GM23338 (cell line): ENCODE measurements around the gene NCOR2. TPM values are rescaled to one million over a fixed set of nuclear protein-coding genes. Genes with fewer than 3 reads are reported as not detected.

ENCODE experiments used
- ATAC-seq: fragments of 200-7000 bp; cut with Tn5 transposase; 3 replicates; pipeline ENCODE4 v1.9.1; 2020
- DNase-seq: peaks from one replicate; pipeline ENCODE4 v3.0.0-alpha.2; 2015; ENCODE audit warnings: low spot score
- H2AFZ ChIP-seq: fragments of 200-600 bp; sonication (generic); 2 replicates; pipeline ENCODE4 v1.8.0; 2016; ENCODE audit warnings: antibody characterized with exemption, mild to moderate bottlenecking, moderate library complexity
- H3F3A ChIP-seq: fragments of 200-600 bp; sonication (generic); replicated peaks from 2 replicates; pipeline ENCODE4 v1.8.0; 2017; ENCODE audit warnings: antibody characterized with exemption, mixed run types, low read depth
- H3K27ac ChIP-seq: fragments of 200-600 bp; sonication (generic); 2 replicates; pipeline ENCODE4 v1.6.1; 2016; ENCODE audit warnings: low read depth
- H3K27me3 ChIP-seq: fragments of 200-600 bp; sonication (generic); 2 replicates; pipeline ENCODE4 v1.8.0; 2016; ENCODE audit warnings: mild to moderate bottlenecking, mixed run types, moderate library complexity; ENCODE audit not compliant: insufficient read depth
- H3K36me3 ChIP-seq: fragments of 200-600 bp; sonication (generic); 2 replicates; pipeline ENCODE4 v1.8.0; 2016; ENCODE audit warnings: mild to moderate bottlenecking; ENCODE audit not compliant: insufficient read depth
- H3K4me1 ChIP-seq: fragments of 200-600 bp; sonication (generic); 2 replicates; pipeline ENCODE4 v1.8.0; 2016; ENCODE audit warnings: mild to moderate bottlenecking, moderate library complexity; ENCODE audit not compliant: insufficient read depth
- H3K4me2 ChIP-seq: fragments of 200-600 bp; sonication (generic); 2 replicates; pipeline ENCODE4 v1.7.1; 2017; ENCODE audit warnings: mixed run types
- H3K4me3 ChIP-seq: fragments of 200-600 bp; sonication (generic); 2 replicates; pipeline ENCODE4 v1.6.1; 2016; ENCODE audit warnings: mixed run types
- H3K79me2 ChIP-seq: fragments of 200-600 bp; sonication (generic); replicated peaks from 2 replicates; pipeline ENCODE4 v1.8.0; 2017; ENCODE audit warnings: mild to moderate bottlenecking; ENCODE audit not compliant: insufficient read depth
- H3K9me2 ChIP-seq: fragments of 200-600 bp; sonication (generic); 2 replicates; pipeline ENCODE4 v1.8.0; 2017; ENCODE audit not compliant: insufficient read depth
- H4K20me1 ChIP-seq: fragments of 200-600 bp; sonication (generic); replicated peaks from 2 replicates; pipeline ENCODE4 v1.8.0; 2017; ENCODE audit warnings: mild to moderate bottlenecking; ENCODE audit not compliant: insufficient read depth
- H3K27ac Mint-ChIP-seq: 2 replicates; pipeline ENCODE4 v1.8.0; 2020; ENCODE audit warnings: inconsistent platforms, mild to moderate bottlenecking, moderate library complexity, mixed read lengths
- H3K27me3 Mint-ChIP-seq: 3 replicates; pipeline ENCODE4 v1.8.0; 2022; ENCODE audit warnings: low read depth, mild to moderate bottlenecking, moderate library complexity, mixed read lengths, inconsistent platforms; ENCODE audit not compliant: insufficient read depth, poor library complexity
- H3K36me3 Mint-ChIP-seq: 3 replicates; pipeline ENCODE4 v1.8.0; 2021; ENCODE audit warnings: low read depth, mild to moderate bottlenecking, inconsistent platforms, moderate library complexity, mixed read lengths
- H3K4me1 Mint-ChIP-seq: 3 replicates; pipeline ENCODE4 v1.8.0; 2020; ENCODE audit warnings: mild to moderate bottlenecking, inconsistent platforms, mixed read lengths
- H3K4me3 Mint-ChIP-seq: 3 replicates; pipeline ENCODE4 v1.8.0; 2021; ENCODE audit warnings: moderate library complexity, mild to moderate bottlenecking, inconsistent platforms, mixed read lengths
- H3K9me3 Mint-ChIP-seq: 3 replicates; pipeline ENCODE4 v1.8.0; 2020; ENCODE audit warnings: moderate library complexity, mild to moderate bottlenecking, inconsistent platforms, mixed read lengths
- CREB1 ChIP-seq: fragments of 250-450 bp; sonication (Bioruptor Pico); IDR thresholded peaks from 2 replicates; pipeline ENCODE4 v1.5.0; 2020; ENCODE audit warnings: low read depth, mild to moderate bottlenecking, moderate library complexity
- EZH2 ChIP-seq: fragments of 200-600 bp; sonication (generic); IDR thresholded peaks from one replicate; pipeline ENCODE4 v1.8.0; 2017; ENCODE audit warnings: antibody characterized with exemption, mild to moderate bottlenecking, low read depth; ENCODE audit not compliant: unreplicated experiment
- EZH2phosphoT487 ChIP-seq: fragments of 200-600 bp; sonication (generic); IDR thresholded peaks from one replicate; pipeline ENCODE4 v1.8.1; 2018; ENCODE audit warnings: antibody characterized with exemption; ENCODE audit not compliant: unreplicated experiment
- JUNB ChIP-seq: IDR thresholded peaks from one replicate; pipeline ENCODE4 v1.6.1; 2016; ENCODE audit warnings: antibody characterized with exemption; ENCODE audit not compliant: unreplicated experiment
- NANOG ChIP-seq: IDR thresholded peaks from 2 replicates; pipeline ENCODE4 v1.6.1; 2016; ENCODE audit warnings: antibody characterized with exemption, borderline replicate concordance
- POLR2AphosphoS5 ChIP-seq: IDR thresholded peaks from 2 replicates; pipeline ENCODE4 v1.6.1; 2016; ENCODE audit warnings: antibody characterized with exemption, low read depth
- STAT1 ChIP-seq: IDR thresholded peaks from one replicate; pipeline ENCODE4 v1.6.1; 2016; ENCODE audit warnings: antibody characterized with exemption; ENCODE audit not compliant: unreplicated experiment
- ZNF114 ChIP-seq: fragments of 250-450 bp; sonication (Bioruptor Pico); IDR thresholded peaks from 2 replicates; pipeline ENCODE4 v1.5.0; 2020; ENCODE audit warnings: mild to moderate bottlenecking, moderate library complexity
- ZNF331 ChIP-seq: fragments of 250-450 bp; sonication (Bioruptor Pico); IDR thresholded peaks from 2 replicates; pipeline ENCODE4 v1.5.0; 2020; ENCODE audit warnings: low read depth, mild to moderate bottlenecking, moderate library complexity
- polyA plus RNA-seq: library from polyadenylated mRNA; unstranded; fragments of >200 nt; fragmentation: Nextera tagmentation; extraction: Ambion mirVana; gene quantifications from 2 replicates; pipeline ENCODE4 v1.2.1, GENCODE V29; 2016
- total RNA-seq: library from RNA; depleted of rRNA; stranded (reverse); fragments of >200 nt; shearing (Covaris generic); gene quantifications from 2 replicates; pipeline ENCODE4 v1.2.3, GENCODE V29; 2014
- TF ChIP-seq, protein P1 (sequence below): IDR thresholded peaks from 2 replicates; pipeline ENCODE4 v1.6.1; 2016; ENCODE audit warnings: antibody characterized with exemption
- TF ChIP-seq, protein P2 (sequence below): IDR thresholded peaks from one replicate; pipeline ENCODE4 v1.6.1; 2018; ENCODE audit warnings: antibody characterized with exemption; ENCODE audit not compliant: unreplicated experiment
- TF ChIP-seq, protein P3 (sequence below): fragments of 250-450 bp; sonication (Bioruptor Pico); IDR thresholded peaks from 2 replicates; pipeline ENCODE4 v1.5.0; 2020; ENCODE audit warnings: mild to moderate bottlenecking, moderate library complexity
- TF ChIP-seq, protein P4 (sequence below), 2 experiments: fragments of 200-600 bp in 1 of 2; sonication (generic) in 1 of 2; conservative IDR thresholded peaks; 2 replicates each; pipeline versions ENCODE4 v1.5.1 to v1.6.1; 2016 to 2017; ENCODE audit warnings: antibody characterized with exemption in 2 of 2, low read depth in 2 of 2, mild to moderate bottlenecking in 2 of 2, moderate library complexity in 1 of 2

The NCOR2 gene
- total and polyA plus RNA-seq, 2 experiments from 2014 or later, result 69.6 to 190 TPM

DNA sequence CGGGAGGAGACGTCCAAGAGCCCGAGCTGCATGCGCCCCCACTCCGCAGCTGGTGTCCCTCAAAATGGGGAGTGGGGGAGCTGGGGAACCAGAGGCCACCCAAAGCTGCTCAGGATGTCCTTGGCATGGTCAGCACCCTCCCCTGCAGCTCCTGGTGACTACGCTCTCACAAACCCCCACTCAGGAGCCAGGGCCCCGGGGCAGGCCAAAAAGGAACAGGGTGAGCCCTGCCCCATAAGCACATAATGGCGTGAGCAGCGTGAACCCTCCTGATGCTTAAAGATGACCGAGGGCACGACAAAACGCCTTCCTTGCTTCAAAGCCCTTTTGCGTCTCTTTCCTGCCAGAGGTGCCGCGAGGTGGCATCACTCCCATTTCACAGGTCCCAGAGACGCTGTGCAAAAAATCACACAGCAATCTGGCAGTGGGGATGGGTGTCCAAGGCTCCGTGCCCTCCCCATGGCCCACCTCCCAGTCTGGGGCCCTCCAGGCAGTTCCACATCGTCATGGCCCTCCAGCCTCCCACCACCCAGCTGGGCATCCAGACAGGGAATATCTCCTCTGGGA is 13.5 kb downstream of the NCOR2 start:
- DNase-seq (no peak), ATAC-seq (no peak)
- H3K4me1 Mint-ChIP-seq, result peaks cover 63% of the 10 kb centered on the region
- H3K4me2 ChIP-seq, result no peak overlapping the region
- peaks cover 100% of the 10 kb centered on the region for H3K79me2 ChIP-seq
- H3K36me3 Mint-ChIP-seq, result peaks cover 8% of the 10 kb centered on the region; the same call in 1 of the 3 replicates
- H3K27me3 Mint-ChIP-seq, result peaks cover 21% of the 10 kb centered on the region
- peak overlapping the region; percentile 59 for H3K27ac Mint-ChIP-seq
- H3K4me3 ChIP-seq, result no peak overlapping the region
- no peak overlapping the region for H3K27ac ChIP-seq
- H3K4me1 ChIP-seq, result peaks cover 43% of the 10 kb centered on the region
- no peaks in the 10 kb centered on the region for H3K27me3 ChIP-seq
- no peaks in the 10 kb centered on the region for H3K9me2 ChIP-seq
- no peak for TF ChIP-seq STAT1
- TF ChIP-seq EZH2, result no peak
- no peak for TF ChIP-seq ZNF331
- no peak for TF ChIP-seq POLR2AphosphoS5
- TF ChIP-seq, protein P1, sequence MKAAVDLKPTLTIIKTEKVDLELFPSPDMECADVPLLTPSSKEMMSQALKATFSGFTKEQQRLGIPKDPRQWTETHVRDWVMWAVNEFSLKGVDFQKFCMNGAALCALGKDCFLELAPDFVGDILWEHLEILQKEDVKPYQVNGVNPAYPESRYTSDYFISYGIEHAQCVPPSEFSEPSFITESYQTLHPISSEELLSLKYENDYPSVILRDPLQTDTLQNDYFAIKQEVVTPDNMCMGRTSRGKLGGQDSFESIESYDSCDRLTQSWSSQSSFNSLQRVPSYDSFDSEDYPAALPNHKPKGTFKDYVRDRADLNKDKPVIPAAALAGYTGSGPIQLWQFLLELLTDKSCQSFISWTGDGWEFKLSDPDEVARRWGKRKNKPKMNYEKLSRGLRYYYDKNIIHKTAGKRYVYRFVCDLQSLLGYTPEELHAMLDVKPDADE, result no peak
- TF ChIP-seq, protein P2, sequence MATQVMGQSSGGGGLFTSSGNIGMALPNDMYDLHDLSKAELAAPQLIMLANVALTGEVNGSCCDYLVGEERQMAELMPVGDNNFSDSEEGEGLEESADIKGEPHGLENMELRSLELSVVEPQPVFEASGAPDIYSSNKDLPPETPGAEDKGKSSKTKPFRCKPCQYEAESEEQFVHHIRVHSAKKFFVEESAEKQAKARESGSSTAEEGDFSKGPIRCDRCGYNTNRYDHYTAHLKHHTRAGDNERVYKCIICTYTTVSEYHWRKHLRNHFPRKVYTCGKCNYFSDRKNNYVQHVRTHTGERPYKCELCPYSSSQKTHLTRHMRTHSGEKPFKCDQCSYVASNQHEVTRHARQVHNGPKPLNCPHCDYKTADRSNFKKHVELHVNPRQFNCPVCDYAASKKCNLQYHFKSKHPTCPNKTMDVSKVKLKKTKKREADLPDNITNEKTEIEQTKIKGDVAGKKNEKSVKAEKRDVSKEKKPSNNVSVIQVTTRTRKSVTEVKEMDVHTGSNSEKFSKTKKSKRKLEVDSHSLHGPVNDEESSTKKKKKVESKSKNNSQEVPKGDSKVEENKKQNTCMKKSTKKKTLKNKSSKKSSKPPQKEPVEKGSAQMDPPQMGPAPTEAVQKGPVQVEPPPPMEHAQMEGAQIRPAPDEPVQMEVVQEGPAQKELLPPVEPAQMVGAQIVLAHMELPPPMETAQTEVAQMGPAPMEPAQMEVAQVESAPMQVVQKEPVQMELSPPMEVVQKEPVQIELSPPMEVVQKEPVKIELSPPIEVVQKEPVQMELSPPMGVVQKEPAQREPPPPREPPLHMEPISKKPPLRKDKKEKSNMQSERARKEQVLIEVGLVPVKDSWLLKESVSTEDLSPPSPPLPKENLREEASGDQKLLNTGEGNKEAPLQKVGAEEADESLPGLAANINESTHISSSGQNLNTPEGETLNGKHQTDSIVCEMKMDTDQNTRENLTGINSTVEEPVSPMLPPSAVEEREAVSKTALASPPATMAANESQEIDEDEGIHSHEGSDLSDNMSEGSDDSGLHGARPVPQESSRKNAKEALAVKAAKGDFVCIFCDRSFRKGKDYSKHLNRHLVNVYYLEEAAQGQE, result no peak
- TF ChIP-seq, protein P3, sequence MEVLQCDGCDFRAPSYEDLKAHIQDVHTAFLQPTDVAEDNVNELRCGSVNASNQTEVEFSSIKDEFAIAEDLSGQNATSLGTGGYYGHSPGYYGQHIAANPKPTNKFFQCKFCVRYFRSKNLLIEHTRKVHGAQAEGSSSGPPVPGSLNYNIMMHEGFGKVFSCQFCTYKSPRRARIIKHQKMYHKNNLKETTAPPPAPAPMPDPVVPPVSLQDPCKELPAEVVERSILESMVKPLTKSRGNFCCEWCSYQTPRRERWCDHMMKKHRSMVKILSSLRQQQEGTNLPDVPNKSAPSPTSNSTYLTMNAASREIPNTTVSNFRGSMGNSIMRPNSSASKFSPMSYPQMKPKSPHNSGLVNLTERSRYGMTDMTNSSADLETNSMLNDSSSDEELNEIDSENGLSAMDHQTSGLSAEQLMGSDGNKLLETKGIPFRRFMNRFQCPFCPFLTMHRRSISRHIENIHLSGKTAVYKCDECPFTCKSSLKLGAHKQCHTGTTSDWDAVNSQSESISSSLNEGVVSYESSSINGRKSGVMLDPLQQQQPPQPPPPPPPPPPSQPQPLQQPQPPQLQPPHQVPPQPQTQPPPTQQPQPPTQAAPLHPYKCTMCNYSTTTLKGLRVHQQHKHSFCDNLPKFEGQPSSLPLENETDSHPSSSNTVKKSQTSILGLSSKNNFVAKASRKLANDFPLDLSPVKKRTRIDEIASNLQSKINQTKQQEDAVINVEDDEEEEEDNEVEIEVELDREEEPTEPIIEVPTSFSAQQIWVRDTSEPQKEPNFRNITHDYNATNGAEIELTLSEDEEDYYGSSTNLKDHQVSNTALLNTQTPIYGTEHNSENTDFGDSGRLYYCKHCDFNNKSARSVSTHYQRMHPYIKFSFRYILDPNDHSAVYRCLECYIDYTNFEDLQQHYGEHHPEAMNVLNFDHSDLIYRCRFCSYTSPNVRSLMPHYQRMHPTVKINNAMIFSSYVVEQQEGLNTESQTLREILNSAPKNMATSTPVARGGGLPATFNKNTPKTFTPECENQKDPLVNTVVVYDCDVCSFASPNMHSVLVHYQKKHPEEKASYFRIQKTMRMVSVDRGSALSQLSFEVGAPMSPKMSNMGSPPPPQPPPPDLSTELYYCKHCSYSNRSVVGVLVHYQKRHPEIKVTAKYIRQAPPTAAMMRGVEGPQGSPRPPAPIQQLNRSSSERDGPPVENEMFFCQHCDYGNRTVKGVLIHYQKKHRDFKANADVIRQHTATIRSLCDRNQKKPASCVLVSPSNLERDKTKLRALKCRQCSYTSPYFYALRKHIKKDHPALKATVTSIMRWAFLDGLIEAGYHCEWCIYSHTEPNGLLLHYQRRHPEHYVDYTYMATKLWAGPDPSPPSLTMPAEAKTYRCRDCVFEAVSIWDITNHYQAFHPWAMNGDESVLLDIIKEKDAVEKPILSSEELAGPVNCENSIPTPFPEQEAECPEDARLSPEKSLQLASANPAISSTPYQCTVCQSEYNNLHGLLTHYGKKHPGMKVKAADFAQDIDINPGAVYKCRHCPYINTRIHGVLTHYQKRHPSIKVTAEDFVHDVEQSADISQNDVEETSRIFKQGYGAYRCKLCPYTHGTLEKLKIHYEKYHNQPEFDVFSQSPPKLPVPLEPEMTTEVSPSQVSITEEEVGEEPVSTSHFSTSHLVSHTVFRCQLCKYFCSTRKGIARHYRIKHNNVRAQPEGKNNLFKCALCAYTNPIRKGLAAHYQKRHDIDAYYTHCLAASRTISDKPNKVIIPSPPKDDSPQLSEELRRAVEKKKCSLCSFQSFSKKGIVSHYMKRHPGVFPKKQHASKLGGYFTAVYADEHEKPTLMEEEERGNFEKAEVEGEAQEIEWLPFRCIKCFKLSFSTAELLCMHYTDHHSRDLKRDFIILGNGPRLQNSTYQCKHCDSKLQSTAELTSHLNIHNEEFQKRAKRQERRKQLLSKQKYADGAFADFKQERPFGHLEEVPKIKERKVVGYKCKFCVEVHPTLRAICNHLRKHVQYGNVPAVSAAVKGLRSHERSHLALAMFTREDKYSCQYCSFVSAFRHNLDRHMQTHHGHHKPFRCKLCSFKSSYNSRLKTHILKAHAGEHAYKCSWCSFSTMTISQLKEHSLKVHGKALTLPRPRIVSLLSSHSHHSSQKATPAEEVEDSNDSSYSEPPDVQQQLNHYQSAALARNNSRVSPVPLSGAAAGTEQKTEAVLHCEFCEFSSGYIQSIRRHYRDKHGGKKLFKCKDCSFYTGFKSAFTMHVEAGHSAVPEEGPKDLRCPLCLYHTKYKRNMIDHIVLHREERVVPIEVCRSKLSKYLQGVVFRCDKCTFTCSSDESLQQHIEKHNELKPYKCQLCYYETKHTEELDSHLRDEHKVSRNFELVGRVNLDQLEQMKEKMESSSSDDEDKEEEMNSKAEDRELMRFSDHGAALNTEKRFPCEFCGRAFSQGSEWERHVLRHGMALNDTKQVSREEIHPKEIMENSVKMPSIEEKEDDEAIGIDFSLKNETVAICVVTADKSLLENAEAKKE, result no peak
- TF ChIP-seq CREB1 (CRISPR knock-in tag), result no peak
- TF ChIP-seq ZNF114 (CRISPR knock-in tag), result no peak
- no peak for TF ChIP-seq EZH2phosphoT487
- no peak for TF ChIP-seq JUNB
- TF ChIP-seq, protein P4, sequence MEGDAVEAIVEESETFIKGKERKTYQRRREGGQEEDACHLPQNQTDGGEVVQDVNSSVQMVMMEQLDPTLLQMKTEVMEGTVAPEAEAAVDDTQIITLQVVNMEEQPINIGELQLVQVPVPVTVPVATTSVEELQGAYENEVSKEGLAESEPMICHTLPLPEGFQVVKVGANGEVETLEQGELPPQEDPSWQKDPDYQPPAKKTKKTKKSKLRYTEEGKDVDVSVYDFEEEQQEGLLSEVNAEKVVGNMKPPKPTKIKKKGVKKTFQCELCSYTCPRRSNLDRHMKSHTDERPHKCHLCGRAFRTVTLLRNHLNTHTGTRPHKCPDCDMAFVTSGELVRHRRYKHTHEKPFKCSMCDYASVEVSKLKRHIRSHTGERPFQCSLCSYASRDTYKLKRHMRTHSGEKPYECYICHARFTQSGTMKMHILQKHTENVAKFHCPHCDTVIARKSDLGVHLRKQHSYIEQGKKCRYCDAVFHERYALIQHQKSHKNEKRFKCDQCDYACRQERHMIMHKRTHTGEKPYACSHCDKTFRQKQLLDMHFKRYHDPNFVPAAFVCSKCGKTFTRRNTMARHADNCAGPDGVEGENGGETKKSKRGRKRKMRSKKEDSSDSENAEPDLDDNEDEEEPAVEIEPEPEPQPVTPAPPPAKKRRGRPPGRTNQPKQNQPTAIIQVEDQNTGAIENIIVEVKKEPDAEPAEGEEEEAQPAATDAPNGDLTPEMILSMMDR (conservative IDR thresholded peaks at IDR 0.05; ENCODE audit: low read depth in 2 of 2), result no peak
- no peak for TF ChIP-seq NANOG
- no peaks in the 10 kb centered on the region for H3K9me3 Mint-ChIP-seq
- peaks cover 72% of the 10 kb centered on the region for H4K20me1 ChIP-seq
- H3F3A ChIP-seq, result peaks cover 10% of the 10 kb centered on the region; the same call in 1 of the 2 replicates
- no peak overlapping the region for H2AFZ ChIP-seq
- no peak overlapping the region for H3K4me3 Mint-ChIP-seq
- no peaks in the 10 kb centered on the region for H3K36me3 ChIP-seq
